HG02938 (cell line): ENCODE data around the gene RFC5.
A peak's percentile ranks its signal among the peaks of the same experiment; 100 is the strongest.

Experiments
- ATAC-seq: cut with Tn5 transposase; IDR thresholded peaks from one replicate; pipeline ENCODE4 v1.9.1; 2021; ENCODE audit warnings: mild to moderate bottlenecking, moderate library complexity; ENCODE audit not compliant: unreplicated experiment

The RFC5 gene

DNA sequence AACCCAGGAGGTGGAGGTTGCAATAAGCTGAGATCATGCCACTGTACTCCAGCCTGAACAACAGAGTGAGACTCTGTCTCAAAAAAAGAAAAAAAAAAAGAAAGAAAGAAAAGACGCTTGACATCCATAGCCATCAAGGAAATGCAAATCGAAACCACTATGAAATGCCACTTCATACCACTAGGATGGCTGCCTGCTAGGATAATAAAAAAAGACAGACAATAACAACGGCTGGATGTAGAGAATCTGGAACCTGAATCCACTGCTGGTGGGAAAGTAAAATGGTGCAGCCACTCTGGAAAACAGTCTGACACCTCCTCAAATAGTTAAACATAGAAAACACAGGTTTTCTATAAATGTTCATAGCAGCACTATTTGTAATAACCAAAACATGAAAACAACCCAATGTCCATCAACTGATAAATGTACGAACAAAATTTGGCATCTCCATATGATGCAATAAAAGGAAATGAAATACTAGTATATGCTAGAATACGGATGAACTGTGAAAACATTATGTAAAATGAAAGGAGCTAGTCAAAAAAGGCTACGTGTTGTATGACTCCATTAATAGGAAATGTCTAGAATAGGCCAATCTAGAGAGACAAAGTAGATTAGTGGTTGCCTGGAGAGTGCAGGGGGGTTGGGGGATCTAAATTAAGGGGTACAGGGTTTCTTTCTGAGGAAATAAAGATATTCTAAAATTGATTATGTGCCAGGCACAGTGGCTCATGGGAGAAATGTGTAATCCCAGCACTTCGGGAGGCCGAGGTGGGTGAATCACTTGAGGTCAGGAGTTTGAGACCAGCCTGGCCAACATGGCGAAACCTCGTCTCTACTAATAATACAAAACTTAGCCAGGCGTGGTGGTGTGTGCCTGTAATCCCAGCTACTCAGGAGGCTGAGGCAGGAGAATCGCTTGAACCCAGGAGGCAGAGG is 34.7 kb downstream of the RFC5 start:
- no peak for ATAC-seq

DNA sequence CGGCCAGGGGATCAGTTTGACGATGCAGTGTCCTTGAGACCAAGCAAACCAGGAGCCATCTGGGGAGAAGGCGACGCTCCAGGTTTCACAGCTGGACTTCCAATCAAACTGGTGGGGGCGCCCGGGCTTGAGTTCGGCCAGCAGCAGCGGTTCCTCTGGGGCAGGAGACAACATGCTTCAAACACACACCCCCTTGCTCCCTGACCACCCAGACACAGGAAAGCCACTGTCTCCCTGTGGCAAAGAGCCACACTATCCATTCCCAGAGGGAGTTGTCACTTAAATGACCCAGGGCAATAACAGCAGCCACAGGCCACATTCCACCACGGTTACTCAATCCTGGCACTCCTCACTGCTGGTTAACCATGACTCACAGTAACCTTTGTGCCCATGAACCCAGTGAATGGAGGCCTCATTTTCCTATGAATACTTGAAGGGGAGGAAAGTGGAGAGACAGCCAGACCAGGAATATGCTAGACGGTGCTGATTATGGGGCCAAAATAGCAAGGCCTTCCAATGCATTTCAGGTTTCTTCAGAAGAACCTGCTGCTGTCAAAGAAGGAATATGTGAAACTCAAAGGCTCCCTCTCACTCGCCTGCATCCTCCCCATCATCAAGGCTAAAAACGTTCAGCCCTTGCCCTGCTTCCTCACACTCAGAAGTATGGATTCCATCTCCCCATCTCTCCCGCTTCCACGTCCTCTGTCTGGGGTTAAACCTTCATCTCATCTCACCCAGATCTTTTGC is 36.0 kb downstream of the RFC5 start:
- ATAC-seq = no peak

DNA sequence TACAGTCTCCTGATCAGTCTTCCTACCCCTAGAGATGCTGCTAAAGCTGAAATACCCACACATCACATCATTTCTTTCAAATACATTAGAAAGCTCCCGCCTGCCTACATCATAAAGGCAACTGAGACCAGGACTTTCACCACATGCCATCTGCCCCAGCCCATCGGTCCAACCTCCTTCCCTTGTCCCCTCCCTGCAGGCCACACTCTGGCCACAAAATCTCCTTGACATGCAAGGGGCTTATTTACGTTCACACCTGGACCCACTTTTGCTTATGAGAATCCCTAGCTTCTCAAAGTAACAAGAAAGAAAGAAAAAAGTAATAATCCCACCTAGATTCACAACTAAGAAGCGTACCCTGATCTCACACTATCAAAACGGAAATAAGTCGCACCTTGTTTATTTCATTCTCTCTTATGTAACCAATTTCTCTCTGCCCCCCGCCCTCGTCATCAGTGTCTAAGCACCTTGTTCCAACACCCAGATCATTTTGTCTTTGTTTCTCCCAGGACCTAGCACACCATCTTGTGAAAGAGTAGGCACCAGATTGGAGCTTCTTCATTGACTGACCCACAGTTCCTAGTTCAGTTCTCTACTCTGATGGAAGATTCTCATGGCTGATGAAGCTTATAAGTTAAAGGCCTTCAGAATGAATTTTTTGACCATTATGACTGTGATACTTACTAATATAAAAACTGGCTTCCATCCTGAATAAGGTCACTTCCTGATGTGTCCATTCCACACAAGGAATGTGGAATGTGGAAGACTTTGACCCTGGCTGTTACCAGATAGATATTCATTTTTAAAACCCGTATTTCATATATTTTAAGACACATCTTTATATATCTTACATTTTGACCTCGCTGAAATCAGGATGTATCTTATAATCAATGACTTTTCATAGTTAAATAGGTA is 36.8 kb downstream of the RFC5 start:
- ATAC-seq = no peak

DNA sequence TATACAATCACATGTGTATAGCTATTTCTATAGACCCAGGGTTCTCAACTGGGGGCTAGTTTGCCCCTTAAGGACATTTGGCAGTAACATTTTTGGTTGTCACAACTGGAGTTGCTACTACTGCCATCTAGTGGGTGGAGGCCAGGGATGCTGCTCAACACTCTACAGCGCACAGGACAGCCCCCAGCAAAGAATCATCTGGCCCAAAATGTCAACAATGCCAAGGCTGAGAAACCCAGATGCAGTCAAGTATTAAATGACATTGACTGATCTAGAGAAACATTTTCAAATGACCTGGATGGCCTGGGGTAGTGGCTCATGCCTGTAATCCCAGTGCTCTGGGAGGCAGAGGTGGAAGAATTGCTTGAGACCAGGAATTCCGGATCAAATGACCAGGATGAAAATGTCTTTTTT is 38.6 kb downstream of the RFC5 start:
- peak; percentile 72 for ATAC-seq

DNA sequence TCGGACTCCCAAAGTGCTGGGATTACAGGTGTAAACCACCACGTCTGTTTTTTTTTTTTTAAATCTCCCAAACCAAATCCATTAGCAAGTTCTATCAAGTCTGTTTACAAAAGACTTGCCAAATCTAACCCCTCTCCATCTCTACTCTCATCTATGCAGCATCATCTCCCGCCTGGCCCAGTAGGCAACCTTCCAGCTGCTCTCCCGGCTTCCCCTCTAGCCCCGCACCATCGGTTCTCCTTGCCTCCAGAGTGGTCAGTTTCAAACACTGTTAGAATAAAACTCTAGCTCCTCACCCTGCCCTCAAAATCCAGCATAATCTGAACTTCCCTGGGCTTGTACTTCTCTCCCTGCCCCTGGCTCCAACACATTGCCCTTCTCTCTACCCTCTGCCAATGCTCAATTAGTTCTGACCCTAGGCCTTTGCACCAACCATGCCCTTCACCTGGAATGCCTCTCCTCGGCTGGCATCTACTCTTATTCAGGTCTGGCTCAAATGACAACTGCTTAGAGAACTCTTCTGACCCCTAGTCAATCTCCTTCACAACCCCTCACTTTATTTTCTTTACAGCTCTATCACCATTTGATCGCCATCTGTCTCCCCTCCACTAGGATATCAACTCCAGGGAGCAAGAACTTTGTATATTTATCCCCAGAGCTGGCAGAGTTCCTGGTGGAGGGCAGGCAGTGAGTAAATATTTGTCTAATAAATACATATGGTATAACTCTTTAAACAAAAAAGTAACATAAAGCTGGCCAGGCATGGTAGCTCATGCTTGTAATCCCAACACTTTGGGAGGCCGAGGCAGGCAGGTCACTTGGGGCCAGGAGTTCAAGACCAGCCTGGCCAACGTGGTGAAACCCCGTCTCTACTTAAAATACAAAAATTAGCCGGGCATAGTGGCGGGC is 39.6 kb downstream of the RFC5 start:
- no peak for ATAC-seq

DNA sequence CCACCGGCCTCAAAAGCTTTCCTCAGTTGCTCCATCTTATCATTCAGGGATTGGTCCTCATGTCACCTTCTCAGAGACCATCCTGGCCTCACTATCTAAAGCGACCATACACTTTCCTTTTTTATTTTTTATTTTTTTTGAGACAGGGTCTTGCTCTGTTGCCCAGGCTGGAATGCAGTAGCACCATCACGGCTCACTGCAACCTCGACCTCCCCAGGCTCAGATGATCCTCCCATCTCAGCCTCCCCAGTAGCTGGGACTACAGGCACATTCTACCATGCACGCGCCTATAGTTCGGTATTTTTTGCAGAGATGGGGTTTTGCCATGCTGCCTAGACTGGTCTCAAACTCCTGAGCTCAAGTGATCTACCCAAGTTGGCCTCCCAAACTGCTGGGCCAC is 41.7 kb downstream of the RFC5 start:
- no peak for ATAC-seq

DNA sequence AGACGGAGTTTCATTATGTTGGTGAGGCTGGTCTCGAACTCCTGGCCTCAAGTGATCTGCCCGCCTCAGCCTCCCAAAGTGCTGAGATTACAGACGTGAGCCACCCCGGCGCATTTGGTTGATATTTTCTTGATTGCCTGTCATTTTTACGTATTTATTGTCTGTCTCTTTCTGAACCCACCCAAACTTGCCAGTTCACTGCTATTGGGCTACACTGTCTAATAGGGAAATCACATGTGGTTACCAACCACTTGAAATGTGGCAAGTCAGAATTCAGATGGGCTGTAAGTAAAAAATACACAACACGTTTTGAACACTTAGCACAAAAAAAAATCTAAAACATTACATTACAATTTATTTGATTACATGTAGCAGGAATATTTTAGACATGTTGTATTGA is 42.4 kb downstream of the RFC5 start:
- ATAC-seq = no peak

DNA sequence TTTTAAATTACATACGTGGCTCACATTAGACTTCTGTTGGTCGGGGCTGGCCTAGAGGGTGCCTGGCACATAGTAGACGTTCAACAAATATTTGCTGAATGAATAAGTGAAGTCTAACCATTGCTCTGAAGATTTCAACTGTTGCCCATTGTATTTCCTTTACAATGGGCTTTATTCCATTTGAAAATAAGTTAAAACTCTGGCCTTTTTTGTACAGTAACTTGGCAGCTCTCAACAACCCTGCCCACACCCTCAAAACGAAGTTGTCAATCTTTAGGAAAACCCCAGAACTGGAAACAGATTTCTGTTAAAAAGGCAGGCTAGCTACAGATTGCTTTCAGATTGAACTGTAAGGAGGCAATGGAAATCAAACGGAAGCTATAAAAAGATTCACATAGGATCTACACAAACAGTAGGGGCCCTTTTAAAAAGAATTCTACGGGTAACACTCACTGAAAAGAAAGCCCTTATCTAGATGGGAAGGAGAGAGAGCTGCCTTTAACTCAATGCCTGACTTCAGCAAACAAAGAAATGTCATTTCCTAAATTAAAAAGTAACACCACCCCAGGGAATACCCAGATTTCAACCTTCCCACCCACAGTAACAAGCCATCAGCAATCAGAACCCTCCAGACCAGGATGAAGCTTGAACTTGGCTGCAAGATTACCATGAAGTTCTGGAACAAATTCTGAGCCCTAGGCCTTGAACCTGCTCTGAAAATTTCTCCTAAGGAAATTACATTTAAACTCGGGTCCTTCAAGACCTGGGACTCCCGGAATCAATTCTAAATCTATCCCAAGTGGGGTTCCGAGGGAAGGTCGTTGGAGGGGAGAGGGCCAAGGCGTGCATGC is 43.1 kb downstream of the RFC5 start:
- ATAC-seq = no peak

DNA sequence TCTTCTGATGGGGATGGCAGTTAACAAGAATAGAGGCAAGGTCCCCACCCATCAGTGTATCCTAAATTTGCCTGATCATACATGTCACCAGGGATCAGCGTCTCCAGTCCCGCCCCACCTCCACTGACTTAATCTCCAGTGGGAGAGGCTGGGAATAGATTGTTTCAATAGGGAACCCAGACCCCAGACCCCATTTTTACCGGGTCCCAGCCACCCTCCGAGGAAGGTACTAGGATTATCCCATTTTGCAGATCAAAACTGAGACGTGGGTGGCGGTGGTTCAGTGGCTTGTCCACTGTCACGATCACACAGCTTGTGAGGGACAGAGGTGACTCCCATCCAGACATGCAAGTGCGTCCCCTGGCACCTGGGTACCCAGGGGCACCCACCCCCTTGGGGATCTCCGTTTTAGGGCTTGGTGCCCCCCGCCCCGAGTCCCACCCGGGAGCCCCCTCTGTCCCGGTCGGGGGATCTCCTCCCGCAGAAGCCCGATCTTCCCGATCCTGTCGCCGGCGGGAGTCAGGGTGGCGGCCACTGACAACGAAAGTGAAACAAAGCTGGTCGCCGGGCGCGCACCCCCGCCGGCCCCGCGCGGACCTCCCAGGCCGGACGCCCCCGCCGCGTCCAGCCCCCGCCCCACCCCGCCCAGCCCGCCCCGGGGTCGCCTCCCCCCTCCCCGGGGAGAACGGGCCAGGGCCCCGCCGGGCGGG is 44.0 kb downstream of the RFC5 start:
- no peak for ATAC-seq

DNA sequence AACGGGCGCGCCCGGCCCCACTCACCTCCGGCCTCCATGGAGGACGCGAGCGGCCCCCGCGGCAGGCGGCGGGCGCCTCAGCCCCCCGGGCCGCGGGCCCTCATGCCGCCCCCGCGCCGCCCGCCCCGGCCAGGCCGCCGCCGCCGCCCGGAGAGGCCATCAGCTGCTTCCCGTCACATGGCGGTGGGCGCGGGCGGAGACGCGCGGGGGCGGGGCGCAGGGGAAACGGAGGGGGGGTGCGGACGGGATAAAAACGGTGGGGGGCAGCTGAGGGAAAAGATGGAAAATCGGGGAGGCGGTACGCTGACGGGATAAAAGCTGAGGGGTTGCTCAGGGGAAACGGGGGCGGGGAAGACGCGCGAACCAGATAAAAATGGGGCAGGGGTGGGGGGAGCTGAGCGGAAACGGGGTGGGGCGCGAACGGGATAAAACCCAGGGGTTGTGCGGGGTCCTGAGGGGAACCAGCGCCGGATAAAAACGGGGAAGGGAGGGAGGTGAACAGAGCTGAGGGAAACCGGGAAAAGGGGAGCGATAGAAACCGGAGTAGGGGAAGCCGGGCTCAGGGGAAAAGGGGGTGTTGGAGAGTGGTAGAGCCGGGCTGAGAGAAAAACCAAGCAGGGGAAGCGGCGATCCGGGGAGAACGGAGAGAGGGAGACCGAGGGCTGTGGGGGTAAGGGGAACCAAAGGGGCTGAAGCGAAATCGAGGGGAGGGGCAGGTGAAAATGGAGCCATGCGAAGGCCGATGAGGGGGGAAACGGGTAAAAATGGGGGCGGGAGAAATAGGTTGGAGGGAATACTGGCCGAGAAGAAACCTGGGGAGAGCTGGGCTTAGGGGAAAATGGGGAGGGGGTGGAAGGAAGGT is 44.7 kb downstream of the RFC5 start, which contains the start of gene WSB2:
TSS of gene WSB2 (minus strand) at position 169 of the 862 bp plus-strand sequence. CDS start at position 38, 131 bp downstream.
- no peak for ATAC-seq

DNA sequence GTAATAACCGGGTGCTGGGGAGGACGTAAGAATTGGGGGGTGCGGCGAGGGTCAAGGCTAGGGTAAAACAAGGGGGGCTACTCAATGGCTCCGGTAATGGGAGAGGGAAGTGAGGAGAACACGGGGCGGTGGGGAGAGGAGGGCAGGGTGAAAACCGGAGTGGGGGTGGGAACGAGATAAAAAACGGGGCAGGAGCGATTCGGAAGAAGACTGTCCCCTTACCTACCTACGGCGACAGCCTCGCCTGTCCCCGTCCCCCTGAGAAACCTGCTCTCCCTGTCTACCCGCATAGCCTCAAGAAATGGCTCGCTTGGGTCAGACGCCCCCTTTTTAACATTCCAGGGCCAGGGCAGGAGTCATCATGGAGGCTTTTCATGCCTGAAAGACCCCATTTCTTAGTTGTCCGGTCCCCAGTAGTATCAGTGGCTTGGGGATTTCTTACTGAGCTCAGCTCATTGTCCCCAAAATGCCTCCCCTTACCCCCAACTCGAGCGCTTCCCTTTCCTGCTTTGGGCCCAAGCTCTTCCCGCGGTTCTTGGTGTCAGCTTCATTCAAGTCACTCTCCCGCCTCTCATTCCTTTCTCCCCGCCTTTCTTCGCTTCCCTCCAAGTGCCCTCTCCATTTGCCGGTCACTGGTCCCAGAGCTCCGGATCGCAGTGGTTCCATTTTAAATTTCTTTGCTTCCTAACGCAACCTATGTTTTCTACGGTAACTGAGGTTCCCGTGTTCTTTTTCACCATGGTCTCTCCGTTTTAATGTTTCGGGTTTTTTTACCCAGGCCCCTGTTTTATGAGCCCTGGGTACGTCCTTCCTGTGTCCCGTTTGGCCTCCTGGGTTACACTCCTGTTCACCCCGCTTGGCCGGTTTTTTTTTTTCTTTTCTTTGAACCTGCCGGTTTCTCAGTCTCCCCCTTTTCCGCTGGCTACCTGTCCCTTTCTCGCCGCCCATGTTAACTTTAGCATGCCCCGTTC is 45.7 kb downstream of the RFC5 start:
- ATAC-seq = no peak

DNA sequence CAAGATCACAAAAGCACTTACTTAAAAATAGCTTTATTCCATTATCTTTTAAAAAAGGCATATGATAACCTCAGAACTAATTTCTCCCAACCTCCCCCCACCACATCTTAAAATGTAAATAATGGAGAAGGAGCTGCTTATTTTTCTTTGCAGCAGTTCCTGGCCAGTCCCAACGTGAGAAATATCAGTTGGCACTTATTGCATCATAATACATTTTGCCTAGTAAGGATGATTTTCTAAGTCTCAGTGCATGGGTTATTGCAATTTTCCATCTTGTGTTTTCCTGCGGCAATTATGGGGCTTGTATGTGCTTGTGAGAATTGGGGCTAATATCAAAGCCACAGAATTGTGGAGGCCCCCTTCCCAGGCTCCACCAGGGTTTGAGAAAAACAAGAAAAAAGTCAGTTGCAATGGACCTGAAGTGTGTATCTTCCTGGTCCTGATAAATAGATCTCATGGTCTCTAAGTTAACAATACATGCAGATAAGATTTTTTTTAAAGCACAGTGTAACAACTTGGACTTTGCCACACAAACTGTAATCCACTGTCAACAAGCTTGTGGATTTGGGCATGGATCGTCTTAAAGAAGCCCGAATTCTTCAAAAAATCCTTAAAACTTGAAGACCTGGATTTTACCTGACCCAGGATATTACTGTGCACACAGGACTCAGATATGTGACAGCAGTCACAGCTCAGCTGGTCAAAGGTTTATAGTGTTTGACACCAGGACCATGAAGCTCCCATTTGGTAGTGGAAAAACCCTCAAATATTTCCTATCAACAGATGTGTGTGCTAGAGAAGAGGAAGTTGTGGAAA is 47.3 kb downstream of the RFC5 start:
- no peak for ATAC-seq

DNA sequence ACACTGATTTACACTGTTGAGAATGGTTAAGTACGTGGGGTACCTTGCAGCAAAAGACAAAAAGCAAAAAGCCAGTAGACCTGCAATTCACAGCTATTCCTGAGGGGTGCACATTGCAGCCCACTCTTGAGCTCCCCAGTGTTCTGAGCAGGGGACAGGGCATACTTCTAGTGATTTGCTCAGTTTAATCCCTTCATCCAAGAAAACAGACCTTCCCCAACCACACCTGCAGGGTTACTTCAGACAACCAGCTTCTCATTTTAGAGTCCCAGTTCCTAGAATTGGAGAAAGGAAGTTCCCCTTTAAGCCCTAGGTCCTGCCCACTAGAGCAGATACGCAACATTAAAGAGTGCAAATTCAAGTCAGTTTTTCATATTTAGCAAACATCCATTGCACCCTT is 48.1 kb downstream of the RFC5 start:
- no peak for ATAC-seq

DNA sequence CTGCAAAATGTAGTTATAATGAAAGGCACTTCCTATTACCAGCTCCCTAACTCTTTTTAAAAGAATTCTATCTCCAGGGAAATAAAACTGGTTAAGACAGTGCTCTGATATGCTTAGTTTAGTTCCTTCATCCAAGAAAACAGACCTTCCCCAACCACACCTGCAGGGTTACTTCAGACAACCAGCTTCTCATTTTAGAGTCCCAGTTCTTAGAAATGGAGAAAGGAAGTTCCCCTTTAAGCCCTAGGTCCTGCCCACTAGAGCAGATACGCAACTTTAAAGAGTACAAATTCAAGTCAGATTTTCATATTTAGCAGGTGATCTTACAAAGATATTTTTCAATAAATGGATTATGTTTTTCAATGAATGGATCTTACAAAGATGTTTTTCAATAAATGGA is 48.9 kb downstream of the RFC5 start:
- ATAC-seq = no peak

DNA sequence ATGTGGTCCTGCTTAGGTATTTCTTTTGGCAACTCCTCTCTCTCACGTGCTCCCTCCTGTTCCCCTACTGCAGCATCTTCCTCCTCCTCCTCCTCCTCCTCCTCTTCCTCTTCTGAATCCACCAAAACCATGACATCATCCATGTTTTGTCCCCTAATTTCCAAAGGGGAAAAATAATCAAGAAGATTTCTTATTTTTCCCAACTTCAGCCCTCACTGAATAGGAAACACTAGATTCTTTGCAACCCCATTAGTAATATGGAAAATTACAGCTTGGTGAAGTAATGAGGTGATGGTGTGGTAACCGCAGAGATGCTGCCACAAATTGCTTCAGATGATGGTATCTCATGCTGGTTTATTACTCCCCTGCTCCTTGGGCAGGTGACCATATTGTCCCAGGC is 51.9 kb downstream of the RFC5 start:
- no peak for ATAC-seq
